Tibial nerve (tissue), 4 donors: ENCODE results near the gene NHLRC2. TPM values are rescaled to one million over a fixed set of nuclear protein-coding genes. Genes with fewer than 3 reads are reported as not detected.

ENCODE experiments used
- DNase-seq, 2 donors: peaks; one replicate each; pipeline ENCODE4 v3.0.0-alpha.2; 2019; ENCODE audit warnings: low spot score in 2 of 2
- H3K27ac ChIP-seq, 4 donors: fragments of 200-600 bp; sonication (generic) in 3 of 4; one replicate each; pipeline ENCODE4 v1.5.1; 2017 to 2019; ENCODE audit warnings: mild to moderate bottlenecking in 1 of 4
- H3K27me3 ChIP-seq, 2 donors: fragments of 200-600 bp; sonication (generic) in 1 of 2; one replicate each; pipeline versions ENCODE4 v1.5.1 to v1.6.0; 2017 to 2019
- H3K36me3 ChIP-seq, 3 donors: fragments of 200-600 bp; sonication (generic); one replicate each; pipeline ENCODE4 v1.5.1; 2018 to 2019
- H3K4me1 ChIP-seq, 4 donors: fragments of 200-600 bp; sonication (generic) in 3 of 4; one replicate each; pipeline ENCODE4 v1.5.1; 2017 to 2019
- H3K4me3 ChIP-seq, 4 donors: fragments of 200-600 bp; sonication (generic) in 3 of 4; one replicate each; pipeline ENCODE4 v1.5.1; 2017 to 2019; ENCODE audit warnings: mild to moderate bottlenecking in 1 of 4, moderate library complexity in 1 of 4
- H3K9me3 ChIP-seq, 4 donors: fragments of 200-600 bp; sonication (generic) in 3 of 4; one replicate each; pipeline ENCODE4 v1.5.1; 2017 to 2019
- CTCF ChIP-seq, 5 experiments: fragments of 200-600 bp in 3 of 5; fragments of 450-650 bp in 2 of 5; sonication (generic) in 3 of 5; IDR thresholded peaks; one replicate each; pipeline ENCODE4 v1.5.1; 2016 to 2019; ENCODE audit warnings: antibody characterized with exemption in 5 of 5, mild to moderate bottlenecking in 3 of 5, moderate library complexity in 2 of 5
- EP300 ChIP-seq, 2 donors: sonication (generic); formaldehyde crosslinking; IDR thresholded peaks; one replicate each; pipeline ENCODE4 v1.6.1; 2017; ENCODE audit warnings: antibody characterized with exemption in 2 of 2, mild to moderate bottlenecking in 1 of 2
- POLR2A ChIP-seq, 2 donors: fragments of 450-650 bp; IDR thresholded peaks; one replicate each; pipeline ENCODE4 v1.6.1; 2017; ENCODE audit warnings: antibody characterized with exemption in 2 of 2, mild to moderate bottlenecking in 2 of 2, moderate library complexity in 2 of 2
- WGBS, 2 donors: methylation state at CpG; one replicate each; pipeline ENCODE4 v1.1.5; 2018; 5-methylcytosine and 5-hydroxymethylcytosine counted together
- total RNA-seq, 4 donors: library from RNA; depleted of rRNA; stranded (reverse); fragments of >200 nt; gene quantifications; one replicate each; pipeline ENCODE4 v1.1.0, GENCODE V29; 2016

NHLRC2 gene
- total RNA-seq, 4 donors from 2014 or later, result 42.9 to 100 (median 50.6) TPM

- 73 to 85% methylated on average over 1 of the region's 1 CpG for WGBS, 2 donors
- no peak for TF ChIP-seq EP300 (IDR thresholded peaks at IDR 0.05)
- no peak for TF ChIP-seq CTCF (IDR thresholded peaks at IDR 0.05)
- TF ChIP-seq POLR2A (IDR thresholded peaks at IDR 0.05), result no peak
- no peak overlapping the region for H3K27ac ChIP-seq
- peaks cover 0 to 47% (median 0%) of the 10 kb centered on the region in 3 donors for H3K36me3 ChIP-seq
- no peaks in the 10 kb centered on the region for H3K27me3 ChIP-seq
- no peaks in the 10 kb centered on the region for H3K4me1 ChIP-seq
- DNase-seq, result no peak
- H3K9me3 ChIP-seq, result no peaks in the 10 kb centered on the region
- H3K4me3 ChIP-seq, result no peak overlapping the region
Observed at GRCh38 chr10:113842171-113842570, 12.3 kb upstream of the NHLRC2 start.

- no peak for DNase-seq
- Histone ChIP-seq H3K27me3 (no peaks in the 10 kb centered on the region), H3K4me3 (no peak overlapping the region), H3K27ac (no peak overlapping the region), H3K9me3 (no peaks in the 10 kb centered on the region), H3K36me3 (peaks cover 0 to 47% (median 0%) of the 10 kb centered on the region in 3 donors), H3K4me1 (no peaks in the 10 kb centered on the region)
- TF ChIP-seq EP300 (IDR thresholded peaks at IDR 0.05), result no peak
- no peak for TF ChIP-seq CTCF (IDR thresholded peaks at IDR 0.05)
- no peak for TF ChIP-seq POLR2A (IDR thresholded peaks at IDR 0.05)
- 77 to 81% methylated on average over 6 of the region's 6 CpGs for WGBS, 2 donors
Observed at GRCh38 chr10:113843972-113844485, 10.4 kb upstream of the NHLRC2 start.

- 95 to 99% methylated on average over 2 of the region's 2 CpGs for WGBS, 2 donors
- no peaks in the 10 kb centered on the region for H3K27me3 ChIP-seq
Observed at GRCh38 chr10:113846036-113846435, 8.4 kb upstream of the NHLRC2 start.

GRCh38 chr10:113849140-113849803 lies 5.2 kb upstream of the NHLRC2 start:
- no peak for TF ChIP-seq CTCF (IDR thresholded peaks at IDR 0.05)
- TF ChIP-seq POLR2A (IDR thresholded peaks at IDR 0.05), result no peak
- TF ChIP-seq EP300 (IDR thresholded peaks at IDR 0.05), result no peak
- peaks cover 0 to 30% (median 10%) of the 10 kb centered on the region in 4 donors for H3K4me1 ChIP-seq
- no peaks in the 10 kb centered on the region for H3K9me3 ChIP-seq
- H3K4me3 ChIP-seq, result no peak overlapping the region
- no peaks in the 10 kb centered on the region for H3K27me3 ChIP-seq
- H3K27ac ChIP-seq, result no peak overlapping the region
- WGBS, 2 donors, result 90 to 94% methylated on average over 5 of the region's 5 CpGs
- peaks cover 0 to 26% (median 0%) of the 10 kb centered on the region in 3 donors for H3K36me3 ChIP-seq
- DNase-seq, result no peak

More at GRCh38 chr10:113846036-113846435, 8.4 kb upstream of the NHLRC2 start:
- no peak overlapping the region for H3K27ac ChIP-seq
- no peak overlapping the region for H3K4me3 ChIP-seq
- TF ChIP-seq CTCF (IDR thresholded peaks at IDR 0.05) (no peak), EP300 (IDR thresholded peaks at IDR 0.05) (no peak), POLR2A (IDR thresholded peaks at IDR 0.05) (no peak)
- peaks cover 0 to 39% (median 0%) of the 10 kb centered on the region in 3 donors for H3K36me3 ChIP-seq
- peaks cover 0 to 4% (median under 1%) of the 10 kb centered on the region in 4 donors for H3K4me1 ChIP-seq
- DNase-seq, result no peak
- no peaks in the 10 kb centered on the region for H3K9me3 ChIP-seq

- H3K4me3 ChIP-seq, result no peak overlapping the region
- 87 to 93% methylated on average over 7 of the region's 7 CpGs for WGBS, 2 donors
- no peaks in the 10 kb centered on the region for H3K9me3 ChIP-seq
- no peak for DNase-seq
- peaks cover 0 to 30% (median 10%) of the 10 kb centered on the region in 4 donors for H3K4me1 ChIP-seq
- TF ChIP-seq EP300 (IDR thresholded peaks at IDR 0.05), result no peak
- TF ChIP-seq CTCF (IDR thresholded peaks at IDR 0.05), result no peak
- no peak for TF ChIP-seq POLR2A (IDR thresholded peaks at IDR 0.05)
- H3K36me3 ChIP-seq, result peaks cover 0 to 19% (median 0%) of the 10 kb centered on the region in 3 donors
- no peaks in the 10 kb centered on the region for H3K27me3 ChIP-seq
- no peak overlapping the region for H3K27ac ChIP-seq
Observed at GRCh38 chr10:113849946-113850345, 4.5 kb upstream of the NHLRC2 start.
